GM18951 (cell line): ENCODE results near the gene UHRF1.
"Not testable (repeated sequence)": the region's sequence is repeated elsewhere in the genome, so short reads cannot be mapped to it uniquely, and the experiment has no call there.

Source experiments
- POLR2A ChIP-seq: IDR thresholded peaks from 4 replicates; pipeline ENCODE4 v1.6.1; 2011; ENCODE audit warnings: mild to moderate bottlenecking; ENCODE audit not compliant: insufficient read length, insufficient read depth; ENCODE audit errors: extremely low read depth
- in situ Hi-C: fragments of 300-500 bp; cut with MboI; formaldehyde crosslinking; loops from one replicate; pipeline ENCODE4 v1.12.0; 2022; ENCODE audit warnings: low sequenced_read_pairs, mixed read lengths, inconsistent platforms; ENCODE audit not compliant: unreplicated experiment

UHRF1 gene

GRCh38 chr19:4909156-4909896, at the start of gene UHRF1:
Gene UHRF1, plus strand, starts transcription at chr19:4909501. Its CDS starts 1,385 bp downstream, at chr19:4910886.
- in situ Hi-C loops, result no loop called here
- peak; percentile 75 for TF ChIP-seq POLR2A

DNA sequence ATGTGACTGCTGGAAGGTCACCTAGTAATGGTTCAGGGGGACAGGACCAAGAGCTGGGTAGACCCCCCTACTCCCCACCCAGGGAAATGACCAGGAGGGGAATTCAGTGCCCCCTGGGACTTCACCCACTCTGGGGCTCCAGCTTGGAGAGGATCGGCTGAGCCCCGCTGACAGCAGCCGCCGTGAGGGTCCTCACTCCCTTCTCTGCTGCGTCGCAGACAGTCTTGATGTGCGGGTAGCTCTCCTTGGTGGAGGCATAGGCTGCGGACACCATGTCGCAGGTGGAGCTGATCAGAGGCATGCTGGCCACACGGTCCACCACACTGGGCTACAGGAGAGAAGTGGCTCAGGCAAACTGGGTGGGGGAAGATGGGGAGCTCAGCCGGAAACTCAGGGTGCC, 49.6 kb upstream of the UHRF1 start:
- in situ Hi-C loops, result loop anchor here (10.0 kb wide), 1 partner anchor 55 kb away; no protein-coding TSS in a partner anchor
- TF ChIP-seq POLR2A, result no peak

DNA sequence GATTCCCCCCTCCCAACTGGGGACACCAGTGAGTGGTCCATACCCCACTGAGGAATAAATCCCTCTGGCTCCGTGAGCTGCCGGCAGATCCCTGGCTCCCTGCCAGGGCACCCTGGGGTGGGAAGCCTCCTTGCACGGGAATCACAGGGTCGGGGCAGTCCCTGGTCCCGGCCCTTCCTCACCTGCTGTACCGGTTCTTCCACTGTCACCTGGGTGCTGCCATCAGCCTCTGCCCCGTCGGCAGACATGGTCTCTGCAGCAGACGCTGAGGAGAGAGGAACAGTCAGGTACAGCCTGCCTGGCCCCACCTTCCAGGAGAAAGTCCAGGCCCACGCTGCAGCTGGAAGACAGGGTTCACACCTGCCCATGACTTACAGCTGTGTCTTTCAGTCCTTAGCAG, 48.2 kb upstream of the UHRF1 start:
- TF ChIP-seq POLR2A, result no peak
- in situ Hi-C loops, result no loop called here

GRCh38 chr19:4866595-4867424, 42.5 kb upstream of the UHRF1 start:
- in situ Hi-C loops, result no loop called here
- no peak for TF ChIP-seq POLR2A

- peak; percentile 49 for TF ChIP-seq POLR2A
- in situ Hi-C loops, result no loop called here
Measured at GRCh38 chr19:4867534-4868285, 41.6 kb upstream of the UHRF1 start, which contains the start of gene PLIN3. Gene PLIN3, minus strand, starts transcription at chr19:4867667. Its CDS starts 6,273 bp downstream, at chr19:4861394.

- in situ Hi-C loops, result no loop called here
- TF ChIP-seq POLR2A, result no peak
Measured at GRCh38 chr19:4868286-4868834, 40.9 kb upstream of the UHRF1 start.

DNA sequence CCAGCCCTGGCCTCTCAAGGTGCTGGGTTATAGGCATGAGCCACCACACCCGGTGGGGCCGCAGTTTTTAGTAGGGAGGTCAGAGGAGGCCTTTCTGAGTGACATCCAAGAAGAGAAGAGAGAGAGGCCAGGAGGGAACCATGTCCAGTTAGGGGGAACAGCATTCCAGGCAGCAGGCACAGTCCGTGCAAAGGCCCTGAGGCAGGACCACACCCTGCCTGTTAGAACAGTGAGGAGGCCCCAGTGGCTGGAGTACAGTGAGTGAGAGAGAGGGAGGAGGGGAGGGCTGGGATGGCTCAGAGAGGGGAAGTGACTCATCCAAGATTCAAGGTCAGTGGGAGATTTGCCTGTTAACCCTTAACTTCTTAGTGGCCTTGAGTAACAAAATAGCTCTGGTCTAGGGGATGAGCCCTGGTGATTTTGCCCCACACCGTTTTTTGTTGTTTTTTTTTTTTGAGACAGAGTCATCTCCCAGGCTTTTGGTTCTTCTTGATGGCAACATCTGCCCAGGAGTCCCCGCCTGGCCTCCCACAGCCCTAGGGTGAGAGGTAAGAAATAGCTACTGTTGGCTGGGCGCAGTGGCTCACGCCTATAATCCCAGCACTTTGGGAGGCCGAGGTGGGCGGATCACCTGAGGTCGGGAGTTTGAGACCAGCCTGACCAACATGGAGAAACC, 39.1 kb upstream of the UHRF1 start:
- no peak for TF ChIP-seq POLR2A
- in situ Hi-C loops, result no loop called here

DNA sequence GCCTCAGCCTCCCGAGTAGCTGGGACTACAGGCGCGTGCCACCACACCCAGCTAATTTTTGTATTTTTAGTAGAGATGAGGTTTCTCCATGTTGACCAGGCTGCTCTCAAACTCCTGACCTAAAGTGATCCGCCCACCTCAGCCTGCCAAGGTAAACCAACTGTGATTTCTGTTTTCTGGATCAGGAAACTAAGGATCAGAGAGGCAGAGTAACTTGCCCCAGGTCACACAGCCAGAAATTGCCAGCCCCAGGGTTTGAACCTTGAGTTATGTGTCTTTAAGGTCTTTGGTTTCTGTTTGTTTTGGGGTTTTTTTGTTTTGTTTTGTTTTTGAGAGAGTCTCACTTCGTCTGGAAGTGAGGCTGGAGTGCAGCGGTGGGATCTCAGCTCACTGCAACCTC, 37.6 kb upstream of the UHRF1 start:
- in situ Hi-C loops, result no loop called here
- TF ChIP-seq POLR2A, result no peak

DNA sequence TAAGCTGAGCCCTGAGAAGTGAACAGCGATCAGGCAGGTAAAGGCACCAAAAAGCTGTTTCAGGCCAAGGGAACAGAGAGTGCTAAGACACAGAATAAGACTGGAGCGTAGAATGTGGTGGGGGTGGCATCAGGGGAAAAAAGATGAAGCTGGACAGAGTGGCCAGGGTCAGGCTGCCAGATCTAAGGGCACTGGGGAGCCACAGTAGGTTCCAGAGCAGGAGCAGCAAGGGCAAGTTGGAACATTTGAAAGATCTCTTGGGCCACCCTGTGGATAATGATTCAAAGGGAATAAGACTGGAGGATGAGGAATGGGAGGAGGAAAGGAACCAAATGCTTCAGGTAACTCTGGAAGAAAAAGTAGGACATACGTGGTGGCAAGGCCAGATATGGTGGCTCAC, 35.4 kb upstream of the UHRF1 start:
- in situ Hi-C loops, result no loop called here
- no peak for TF ChIP-seq POLR2A

DNA sequence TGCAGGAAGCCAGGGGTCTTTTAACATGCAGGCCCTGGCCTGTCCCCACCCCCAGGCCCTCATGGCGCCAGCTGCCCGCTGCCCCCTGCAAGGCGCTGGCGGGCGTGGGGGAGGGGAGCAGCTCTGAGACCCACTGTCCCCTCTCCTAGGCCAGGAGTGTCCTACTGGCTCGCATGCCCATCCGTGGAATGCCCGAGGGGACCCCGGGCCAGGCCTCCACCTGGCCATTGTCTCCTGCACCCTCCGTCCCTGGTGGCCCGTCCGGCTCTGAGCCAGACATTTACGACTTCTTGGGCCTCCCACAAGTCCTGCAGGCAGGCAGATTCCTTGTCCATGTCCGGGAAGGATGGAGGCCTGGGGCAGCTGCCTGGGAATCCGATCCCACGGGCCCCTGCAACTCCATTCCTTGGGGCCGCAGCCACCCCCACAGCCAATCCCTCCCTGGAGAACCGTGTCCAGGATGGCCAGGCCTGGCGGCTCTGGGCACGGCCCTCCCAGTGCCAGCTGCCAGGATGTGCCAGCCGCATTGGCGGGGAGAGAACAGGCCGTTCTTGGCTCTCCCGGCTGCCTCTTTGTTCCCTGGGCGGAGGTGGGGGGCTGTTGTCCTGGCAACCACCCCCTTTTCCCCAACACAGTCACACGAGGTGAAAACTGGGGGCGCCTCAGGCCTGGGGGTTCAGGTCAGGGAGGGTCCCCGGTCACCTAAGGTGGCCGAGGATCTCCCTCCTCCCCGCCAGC, 31.4 kb upstream of the UHRF1 start:
- in situ Hi-C loops, result no loop called here
- TF ChIP-seq POLR2A, result no peak

GRCh38 chr19:4878491-4878968, 30.8 kb upstream of the UHRF1 start:
- no peak for TF ChIP-seq POLR2A
- in situ Hi-C loops, result no loop called here

DNA sequence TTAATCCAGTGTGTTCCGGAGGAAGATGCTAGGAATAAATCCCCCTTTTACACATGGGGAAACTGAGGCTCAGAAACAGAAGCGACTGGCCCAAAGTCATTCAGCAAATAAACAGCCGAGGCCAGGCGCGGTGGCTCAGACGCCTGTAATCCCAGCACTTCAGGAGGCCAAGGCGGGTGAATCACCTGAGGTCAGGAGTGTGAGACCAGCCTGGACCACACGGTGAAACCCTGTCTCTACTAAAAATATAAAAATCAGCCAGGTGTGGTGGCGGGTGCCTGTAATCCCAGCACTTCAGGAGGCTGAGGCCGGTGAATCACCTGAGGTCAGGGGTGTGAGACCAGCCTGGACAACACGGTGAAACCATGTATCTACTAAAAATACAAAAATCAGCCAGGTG, 30.3 kb upstream of the UHRF1 start:
- in situ Hi-C loops, result no loop called here
- no peak for TF ChIP-seq POLR2A

DNA sequence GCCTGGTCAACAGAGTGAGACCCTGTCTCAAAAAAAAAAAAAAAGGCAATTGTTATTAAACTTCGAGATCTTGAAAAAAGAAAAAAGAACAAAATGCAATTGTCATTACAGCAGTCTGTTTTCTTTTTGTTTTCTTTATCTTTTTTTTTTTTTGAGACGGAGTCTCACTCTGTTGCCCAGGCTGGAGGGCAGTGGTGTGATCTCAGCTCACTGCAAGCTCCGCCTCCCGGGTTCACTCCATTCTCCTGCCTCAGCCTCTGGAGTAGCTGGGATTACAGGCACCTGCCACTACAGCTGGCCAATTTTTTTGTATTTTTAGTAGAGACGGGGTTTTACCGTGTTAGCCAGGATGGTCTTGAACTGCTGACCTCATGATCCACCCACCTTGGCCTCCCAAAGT, 26.4 kb upstream of the UHRF1 start:
- in situ Hi-C loops, result not testable (repeated sequence)

DNA sequence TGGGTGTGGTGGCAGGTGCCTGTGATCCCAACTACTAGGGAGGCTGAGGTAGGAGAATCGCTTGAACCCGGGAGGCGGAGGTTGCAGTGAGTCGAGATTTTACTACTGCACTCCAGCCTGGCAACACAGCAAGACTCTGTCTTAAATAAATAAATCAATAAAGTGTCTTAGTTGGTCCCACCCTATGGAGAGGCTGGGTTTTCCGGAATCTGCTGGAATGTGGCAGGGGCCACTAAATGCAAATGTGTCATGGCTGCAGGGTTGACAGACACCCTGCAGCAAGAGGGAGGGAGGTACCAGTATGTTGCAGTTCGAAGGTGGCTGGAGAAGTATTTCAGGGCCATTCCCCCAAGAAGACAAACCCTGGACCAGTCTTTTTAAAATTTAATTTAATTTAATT, 24.3 kb upstream of the UHRF1 start:
- in situ Hi-C loops, result not testable (repeated sequence)

- in situ Hi-C loops, result not testable (repeated sequence)
Measured at GRCh38 chr19:4887803-4888202, 21.5 kb upstream of the UHRF1 start.
